ENCODE measurements around the gene EVX2.

EVX2 gene

GRCh38 chr2:176106581-176107539, 23.1 kb upstream of the EVX2 start, which contains the start of gene HOXD11:
Gene HOXD11, plus strand, starts transcription at chr2:176107280. Its CDS starts 76 bp downstream, at chr2:176107356.
- FAIRE-seq: no peak

DNA sequence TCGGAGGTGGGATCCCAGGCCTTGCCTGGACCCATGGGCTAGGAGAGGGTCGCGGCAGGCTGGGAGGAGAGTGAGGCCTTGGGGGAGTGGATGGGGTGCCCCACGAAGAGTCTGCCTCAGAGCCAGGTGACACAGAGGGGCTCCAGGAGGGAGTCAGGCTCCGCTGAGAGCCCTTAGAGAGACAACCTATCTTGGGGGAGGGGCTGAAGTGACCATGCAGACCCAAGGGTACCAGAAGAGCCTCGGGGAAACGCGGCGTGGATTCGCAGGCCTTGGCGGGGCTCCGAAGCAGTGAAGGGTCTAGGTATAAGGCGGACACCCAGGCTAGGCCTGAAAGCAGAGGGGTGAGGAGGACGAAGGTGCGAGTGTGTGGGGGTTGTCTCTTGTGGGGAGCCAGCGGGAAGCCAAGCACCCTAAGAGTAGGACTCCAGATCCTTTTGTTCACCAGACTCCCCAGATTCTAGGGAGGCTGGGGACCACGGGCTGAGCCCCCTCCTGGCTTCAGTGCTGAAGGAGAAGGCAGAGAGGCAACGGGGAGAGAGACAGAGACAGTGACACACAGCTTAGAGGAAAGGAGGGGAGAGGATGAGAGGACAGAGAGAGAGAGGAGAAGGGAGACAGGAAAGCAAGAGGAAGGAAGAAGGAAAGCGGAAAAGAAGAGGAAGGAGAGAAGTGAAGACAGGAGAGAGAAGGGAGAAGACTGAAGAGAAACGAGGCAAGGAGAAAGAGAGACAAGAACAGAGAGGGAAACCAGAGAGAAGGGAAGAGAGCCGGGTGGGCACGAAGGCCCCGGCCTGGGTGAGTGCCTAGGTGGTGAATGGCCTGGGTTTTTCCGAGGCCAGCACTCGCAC, 22.2 kb upstream of the EVX2 start:
- FAIRE-seq: no peak

DNA sequence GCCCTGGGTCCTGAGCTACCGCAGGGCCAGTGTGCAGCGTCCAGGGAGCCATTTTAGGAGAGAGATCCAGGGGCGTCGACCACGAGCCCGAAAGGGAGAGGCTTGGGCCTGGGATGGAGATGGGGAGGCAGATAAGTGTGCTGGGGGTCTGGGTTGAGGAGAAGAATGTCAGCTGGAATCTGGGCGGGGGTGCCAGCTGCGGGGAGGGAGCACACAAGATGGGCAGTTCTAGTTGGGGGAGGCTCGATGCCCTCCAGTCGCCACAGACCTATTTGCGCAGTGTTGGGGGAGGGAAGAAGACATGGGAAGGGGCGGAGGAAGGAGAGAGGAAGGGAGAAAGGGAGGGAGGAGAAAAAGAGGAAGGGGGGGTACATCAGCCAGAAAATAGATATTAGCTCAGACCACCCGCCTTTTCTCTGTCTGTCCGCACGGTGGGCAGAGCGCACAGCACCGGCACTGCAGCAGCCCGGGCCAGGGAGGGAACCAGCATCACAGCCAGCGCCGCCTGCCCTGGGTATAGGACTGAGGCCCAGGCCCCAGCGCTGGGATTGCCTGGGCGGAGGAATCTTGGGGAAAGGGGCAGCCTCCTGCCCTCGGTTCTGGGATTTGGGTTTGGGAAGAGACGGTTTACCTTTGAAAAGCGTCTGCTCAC, 21.4 kb upstream of the EVX2 start:
- no peak for FAIRE-seq

- no peak for FAIRE-seq
Measured at GRCh38 chr2:176104316-176105077, 20.7 kb upstream of the EVX2 start.

DNA sequence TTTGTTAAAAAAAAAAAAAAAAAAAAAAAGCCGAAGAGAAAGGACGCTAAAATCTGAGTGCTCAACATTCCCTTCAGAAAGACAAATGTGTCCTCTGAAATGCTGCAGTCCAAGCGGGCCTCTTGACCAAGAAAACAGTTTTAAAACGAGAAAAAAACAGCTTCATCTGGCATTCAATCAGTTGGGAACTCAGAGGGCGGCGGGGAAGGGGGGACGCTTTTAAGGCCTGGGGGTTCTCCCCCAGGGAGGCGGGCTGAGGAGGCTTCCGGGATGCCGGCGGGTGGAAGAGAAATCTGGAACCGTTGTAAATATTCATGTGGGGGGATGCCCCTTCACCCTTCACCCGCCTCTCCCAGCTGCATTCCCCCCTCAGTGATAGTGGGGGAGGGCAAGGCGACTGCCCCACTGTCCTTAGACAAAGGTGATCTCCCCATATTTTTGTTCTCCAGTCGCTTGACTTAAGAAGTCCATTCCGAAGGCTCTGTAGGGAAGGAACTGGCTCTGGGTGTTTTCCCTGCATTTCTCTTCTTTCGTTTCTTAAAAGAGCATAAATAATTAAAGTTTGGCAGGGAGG, 20.1 kb upstream of the EVX2 start:
- no peak for FAIRE-seq

DNA sequence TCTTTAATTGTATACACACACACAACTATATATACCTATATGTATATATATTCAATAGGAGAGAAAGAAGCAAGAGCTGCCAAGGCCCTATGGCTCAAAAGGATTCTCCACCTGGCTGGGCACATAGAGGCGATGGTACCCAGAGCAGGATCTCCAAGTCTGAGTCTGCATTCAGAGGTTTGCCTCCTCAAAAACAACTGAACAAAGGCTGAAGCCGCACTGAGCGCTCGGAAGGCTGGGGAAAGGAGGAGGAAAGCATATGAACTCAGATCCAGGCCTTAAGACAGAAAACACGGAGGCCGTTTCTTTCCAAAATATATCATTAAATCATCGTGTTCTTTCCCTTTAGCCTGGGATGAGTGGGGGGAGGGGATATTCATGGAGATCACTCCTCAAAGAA, 19.4 kb upstream of the EVX2 start:
- no peak for FAIRE-seq

DNA sequence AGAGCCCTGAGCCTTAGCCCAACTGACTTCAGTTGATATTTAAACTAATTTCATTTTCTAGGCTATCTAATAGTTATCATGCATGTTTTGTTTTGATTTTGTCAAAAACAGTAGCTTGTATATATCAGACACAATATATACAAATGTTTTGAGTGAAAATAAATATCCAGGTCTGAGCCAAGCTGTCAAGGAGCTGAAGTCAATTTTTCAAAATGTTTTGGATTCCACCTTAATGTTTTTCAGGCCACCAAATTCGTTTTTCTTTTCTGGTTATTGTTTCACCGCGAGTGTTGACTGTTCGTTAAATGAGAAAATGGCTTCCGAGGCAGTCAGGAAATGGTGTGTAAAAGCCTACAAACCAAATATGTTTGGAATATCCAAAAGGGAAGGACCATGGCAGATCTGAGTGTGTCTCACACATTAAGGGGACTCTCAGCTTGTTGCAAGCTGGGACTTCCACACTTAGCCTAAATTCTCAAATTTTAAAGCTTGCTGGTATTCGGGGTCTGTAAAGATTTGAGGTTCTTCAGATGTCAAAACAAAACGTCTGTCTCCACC, 18.6 kb upstream of the EVX2 start:
- no peak for FAIRE-seq

- no peak for FAIRE-seq
Measured at GRCh38 chr2:176101842-176102241, 18.1 kb upstream of the EVX2 start.

DNA sequence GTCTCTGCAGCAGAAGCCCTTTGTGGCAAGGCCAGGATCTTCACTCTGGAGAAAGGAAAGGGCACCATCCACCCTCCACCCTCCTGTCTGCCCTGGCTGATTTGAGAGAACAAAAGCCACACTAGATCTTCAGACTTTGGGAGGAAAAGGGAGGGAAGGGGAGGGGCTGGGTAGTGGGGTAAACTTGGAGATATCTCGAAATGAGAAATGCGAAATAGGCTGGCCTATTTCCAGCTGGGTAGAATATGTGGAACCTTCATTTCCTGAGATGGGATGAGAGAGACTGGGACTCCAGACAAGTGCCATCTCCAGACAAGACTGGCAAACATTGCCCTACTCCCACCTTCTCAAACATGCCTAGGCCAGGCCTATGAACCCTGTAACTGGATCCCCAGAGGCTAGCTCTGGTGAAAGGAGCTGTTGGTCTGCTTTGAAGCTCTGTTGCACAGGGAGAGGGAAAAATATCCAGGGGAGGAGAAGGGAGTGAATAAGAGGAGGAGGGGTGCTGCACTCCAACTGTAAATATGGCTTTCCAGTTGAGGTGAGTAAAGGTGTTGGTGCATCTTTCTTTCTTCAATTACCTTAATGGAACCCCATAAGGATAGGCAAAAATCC, 17.6 kb upstream of the EVX2 start:
- FAIRE-seq: no peak

GRCh38 chr2:176100547-176101140, 16.9 kb upstream of the EVX2 start:
- no peak for FAIRE-seq

DNA sequence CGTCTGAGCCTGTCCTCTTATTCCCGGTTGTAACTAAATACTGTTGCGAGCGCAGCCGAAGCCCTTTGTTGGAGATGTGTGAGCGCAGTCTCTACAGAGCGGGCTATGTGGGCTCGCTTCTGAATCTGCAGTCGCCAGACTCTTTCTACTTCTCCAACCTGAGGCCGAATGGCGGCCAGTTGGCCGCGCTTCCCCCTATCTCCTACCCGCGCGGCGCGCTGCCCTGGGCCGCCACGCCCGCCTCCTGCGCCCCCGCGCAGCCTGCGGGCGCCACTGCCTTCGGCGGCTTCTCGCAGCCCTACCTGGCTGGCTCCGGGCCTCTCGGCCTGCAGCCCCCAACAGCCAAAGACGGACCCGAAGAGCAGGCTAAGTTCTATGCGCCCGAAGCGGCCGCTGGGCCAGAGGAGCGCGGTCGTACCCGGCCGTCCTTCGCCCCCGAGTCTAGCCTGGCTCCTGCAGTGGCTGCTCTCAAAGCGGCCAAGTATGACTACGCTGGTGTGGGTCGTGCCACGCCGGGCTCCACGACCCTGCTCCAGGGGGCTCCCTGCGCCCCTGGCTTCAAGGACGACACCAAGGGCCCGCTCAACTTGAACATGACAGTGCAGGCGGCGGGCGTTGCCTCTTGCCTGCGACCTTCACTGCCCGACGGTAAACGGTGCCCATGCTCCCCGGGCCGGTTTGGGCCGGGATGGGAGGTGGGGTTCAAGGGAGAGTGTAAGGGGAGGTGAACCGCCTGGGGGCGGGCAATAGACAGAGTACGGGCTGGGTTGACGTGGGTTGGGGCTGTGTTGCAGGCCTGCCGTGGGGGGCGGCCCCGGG, 16.2 kb upstream of the EVX2 start, which contains the start of gene HOXD12:
Gene HOXD12, plus strand, starts transcription at position 68 of the 819 bp plus-strand sequence. Its CDS starts 7 bp downstream, at position 75.
- FAIRE-seq: no peak

- FAIRE-seq: no peak
Measured at GRCh38 chr2:176099159-176099727, 15.5 kb upstream of the EVX2 start.

DNA sequence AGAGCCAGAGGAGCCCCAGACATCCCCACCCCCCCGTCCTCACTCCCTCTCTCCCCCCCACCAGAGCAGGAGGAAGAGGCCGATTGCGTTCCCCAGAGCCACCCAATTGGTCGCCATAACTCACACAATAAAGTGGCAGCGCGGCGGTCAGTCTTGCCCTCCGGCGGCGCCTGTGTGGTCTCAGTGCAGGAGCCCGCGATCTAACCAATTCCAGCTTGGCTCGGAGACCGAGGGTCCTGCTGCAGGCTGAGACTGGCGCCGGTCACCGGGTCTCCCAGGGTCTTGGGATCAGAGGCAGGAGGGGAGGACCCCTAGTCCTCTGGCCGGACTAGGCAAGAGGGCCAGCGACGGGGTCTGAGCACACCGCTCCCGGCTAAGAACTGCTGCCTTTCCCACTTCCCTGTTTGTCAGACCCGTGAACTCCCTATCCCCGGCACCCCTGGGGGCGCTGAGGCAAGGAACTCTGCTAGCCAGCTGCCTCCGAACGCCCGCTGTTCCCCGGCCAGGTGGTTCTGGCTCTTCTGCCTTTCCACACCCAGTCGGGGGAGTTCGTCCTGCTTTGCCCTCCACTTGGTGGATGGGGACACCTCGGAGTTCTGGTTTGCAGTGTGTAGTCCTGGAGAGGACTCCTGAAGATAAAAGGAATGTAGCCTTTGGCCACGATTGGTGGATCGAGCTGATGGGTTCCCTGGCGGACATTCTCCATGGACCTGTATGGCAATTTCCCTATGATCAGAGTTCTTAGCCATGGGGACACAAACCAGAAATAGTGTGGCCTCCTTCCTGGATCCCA, 14.8 kb upstream of the EVX2 start:
- no peak for FAIRE-seq

DNA sequence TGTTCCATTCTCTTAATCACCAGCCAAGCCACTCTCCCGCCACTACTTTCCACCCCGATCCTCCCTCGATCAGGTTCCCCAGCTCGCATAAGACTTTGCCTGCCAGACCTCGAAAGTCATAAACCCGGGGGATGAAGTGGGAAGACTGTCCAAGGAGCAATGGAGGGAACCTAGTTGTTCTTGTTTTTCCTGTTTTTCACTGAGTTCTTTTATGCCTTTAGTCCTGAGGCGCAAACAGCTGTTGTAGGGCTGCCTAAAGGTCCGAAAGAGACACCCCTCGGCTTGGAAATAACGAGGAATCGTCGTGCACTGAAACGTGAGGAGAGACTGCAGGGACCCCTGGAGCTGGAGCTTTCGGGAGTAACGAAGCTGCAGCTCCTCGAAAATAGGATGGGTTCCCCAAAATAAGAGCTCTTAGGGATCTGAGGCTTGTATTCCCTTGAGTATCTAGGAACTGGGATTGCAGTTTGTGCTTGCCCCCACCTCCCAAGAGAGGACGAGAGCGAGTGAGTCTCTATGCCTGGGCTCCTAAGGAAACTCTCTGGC, 14.1 kb upstream of the EVX2 start:
- no peak for FAIRE-seq

GRCh38 chr2:176096986-176097819, 13.4 kb upstream of the EVX2 start:
- FAIRE-seq: no peak

GRCh38 chr2:176096243-176096985, 12.7 kb upstream of the EVX2 start:
- no peak for FAIRE-seq
